HG02970 (cell line): ENCODE data around the gene LRIG1.

Experiments used
- ATAC-seq: cut with Tn5 transposase; IDR thresholded peaks from one replicate; pipeline ENCODE4 v1.9.1; 2021; ENCODE audit warnings: mild to moderate bottlenecking, moderate library complexity, moderate number of reproducible peaks; ENCODE audit not compliant: unreplicated experiment, low FRiP score

The LRIG1 gene, protein sequence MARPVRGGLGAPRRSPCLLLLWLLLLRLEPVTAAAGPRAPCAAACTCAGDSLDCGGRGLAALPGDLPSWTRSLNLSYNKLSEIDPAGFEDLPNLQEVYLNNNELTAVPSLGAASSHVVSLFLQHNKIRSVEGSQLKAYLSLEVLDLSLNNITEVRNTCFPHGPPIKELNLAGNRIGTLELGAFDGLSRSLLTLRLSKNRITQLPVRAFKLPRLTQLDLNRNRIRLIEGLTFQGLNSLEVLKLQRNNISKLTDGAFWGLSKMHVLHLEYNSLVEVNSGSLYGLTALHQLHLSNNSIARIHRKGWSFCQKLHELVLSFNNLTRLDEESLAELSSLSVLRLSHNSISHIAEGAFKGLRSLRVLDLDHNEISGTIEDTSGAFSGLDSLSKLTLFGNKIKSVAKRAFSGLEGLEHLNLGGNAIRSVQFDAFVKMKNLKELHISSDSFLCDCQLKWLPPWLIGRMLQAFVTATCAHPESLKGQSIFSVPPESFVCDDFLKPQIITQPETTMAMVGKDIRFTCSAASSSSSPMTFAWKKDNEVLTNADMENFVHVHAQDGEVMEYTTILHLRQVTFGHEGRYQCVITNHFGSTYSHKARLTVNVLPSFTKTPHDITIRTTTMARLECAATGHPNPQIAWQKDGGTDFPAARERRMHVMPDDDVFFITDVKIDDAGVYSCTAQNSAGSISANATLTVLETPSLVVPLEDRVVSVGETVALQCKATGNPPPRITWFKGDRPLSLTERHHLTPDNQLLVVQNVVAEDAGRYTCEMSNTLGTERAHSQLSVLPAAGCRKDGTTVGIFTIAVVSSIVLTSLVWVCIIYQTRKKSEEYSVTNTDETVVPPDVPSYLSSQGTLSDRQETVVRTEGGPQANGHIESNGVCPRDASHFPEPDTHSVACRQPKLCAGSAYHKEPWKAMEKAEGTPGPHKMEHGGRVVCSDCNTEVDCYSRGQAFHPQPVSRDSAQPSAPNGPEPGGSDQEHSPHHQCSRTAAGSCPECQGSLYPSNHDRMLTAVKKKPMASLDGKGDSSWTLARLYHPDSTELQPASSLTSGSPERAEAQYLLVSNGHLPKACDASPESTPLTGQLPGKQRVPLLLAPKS

DNA sequence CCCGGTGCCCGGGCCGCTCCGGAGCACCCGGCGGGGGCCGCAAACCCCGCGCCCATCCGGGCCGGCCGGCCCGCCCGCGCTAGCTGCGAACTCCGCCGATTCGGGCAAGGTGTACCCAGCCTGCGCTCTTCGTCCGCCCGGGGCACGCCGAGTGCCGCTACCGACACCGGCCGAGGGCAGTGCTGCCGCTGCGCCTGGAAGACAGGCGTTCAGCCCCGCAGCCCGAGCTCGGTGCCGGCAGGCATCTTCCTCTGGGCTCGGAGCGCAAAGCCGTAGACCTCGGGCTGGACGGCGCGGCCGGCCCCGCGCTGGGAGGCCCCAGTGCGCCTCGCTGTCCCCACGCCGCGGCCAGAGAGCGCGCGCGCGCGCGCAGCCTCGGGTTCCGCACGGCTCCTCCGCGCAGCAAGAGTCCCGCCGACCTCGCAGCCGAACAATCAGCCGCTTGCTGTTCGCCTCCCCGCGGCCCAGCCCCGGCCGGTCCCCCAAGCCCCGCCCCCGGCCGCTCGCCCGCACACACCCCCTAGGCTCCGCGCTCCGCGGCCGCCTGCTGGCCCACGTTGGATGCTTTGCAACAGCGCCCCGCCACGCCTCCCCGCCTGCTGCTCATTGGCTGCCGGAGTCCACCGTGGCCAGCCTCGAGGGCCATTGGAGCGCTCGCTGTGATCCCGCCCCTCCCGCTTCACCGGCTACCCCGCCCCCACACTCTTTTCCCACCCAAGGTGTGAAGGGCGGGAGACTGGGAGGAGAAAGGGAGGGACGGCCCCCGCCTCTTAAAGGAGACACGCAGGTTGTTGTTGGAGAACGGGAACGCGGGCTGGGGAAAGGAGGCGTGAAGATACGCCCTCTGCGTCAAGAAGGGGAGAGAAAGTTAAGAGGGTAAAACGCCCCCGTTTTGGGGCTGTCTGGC, at the start of gene LRIG1:
Gene LRIG1 (minus strand): TSS at position 447 of the 907 bp plus-strand sequence. CDS start 615 bp downstream, outside the sequence.
- ATAC-seq = peak; percentile 99

DNA sequence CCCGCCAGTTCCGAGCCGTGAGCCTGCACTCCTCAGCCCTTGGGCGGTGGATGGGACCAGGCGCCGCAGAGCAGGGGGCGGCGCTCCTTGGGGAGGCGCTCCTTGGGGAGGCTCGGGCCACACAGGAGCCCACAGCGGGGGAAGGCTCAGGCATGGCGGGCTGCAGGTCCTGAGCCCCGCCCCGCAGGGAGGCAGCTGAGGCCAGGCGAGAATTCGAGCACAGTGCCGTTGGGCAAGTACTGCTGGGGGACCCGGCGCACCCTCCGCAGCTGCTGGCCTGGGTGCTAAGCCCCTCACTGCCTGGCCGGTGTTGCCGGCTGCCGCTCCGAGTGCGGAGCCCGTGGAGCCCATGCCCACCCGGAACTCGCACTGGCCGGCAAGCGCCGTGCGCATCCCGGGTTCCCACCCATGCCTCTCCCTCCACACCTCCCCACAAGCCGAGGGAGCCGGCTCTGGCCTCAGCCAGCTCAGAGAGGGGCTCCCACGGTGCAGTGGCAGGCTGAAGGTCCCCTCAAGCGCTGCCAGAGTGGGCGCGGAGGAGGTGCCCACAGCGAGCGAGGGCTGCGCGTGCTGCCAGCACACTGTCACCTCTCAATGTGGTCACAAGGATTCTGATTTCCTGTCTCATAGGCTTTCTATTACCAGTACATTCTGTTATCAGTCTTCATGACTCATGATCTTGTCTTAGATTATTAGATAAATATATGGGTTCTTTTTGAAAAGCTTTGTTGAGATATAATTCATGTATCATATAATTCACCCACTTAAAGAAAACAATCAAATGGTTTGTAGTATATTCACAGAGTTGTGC, 44.0 kb upstream of the LRIG1 start:
- no peak for ATAC-seq

DNA sequence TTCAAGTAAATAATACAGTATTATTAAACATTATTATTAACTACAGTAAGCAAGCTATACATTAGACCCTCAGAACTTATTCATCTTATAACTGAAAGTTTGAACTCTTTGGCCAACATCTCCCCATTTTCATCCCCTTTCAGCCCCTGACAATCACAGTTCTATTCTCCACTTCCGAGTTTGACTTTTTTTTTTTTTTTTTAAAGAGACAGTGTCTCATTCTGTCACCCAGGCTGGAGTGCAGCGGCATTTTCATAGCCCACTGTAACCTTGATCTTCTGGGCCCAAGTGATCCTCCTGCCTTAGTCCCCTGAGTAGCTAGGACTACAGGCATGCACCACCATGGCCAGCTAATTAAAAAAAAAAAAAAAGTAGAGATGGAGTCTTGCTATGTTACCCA, 41.3 kb upstream of the LRIG1 start:
- no peak for ATAC-seq

DNA sequence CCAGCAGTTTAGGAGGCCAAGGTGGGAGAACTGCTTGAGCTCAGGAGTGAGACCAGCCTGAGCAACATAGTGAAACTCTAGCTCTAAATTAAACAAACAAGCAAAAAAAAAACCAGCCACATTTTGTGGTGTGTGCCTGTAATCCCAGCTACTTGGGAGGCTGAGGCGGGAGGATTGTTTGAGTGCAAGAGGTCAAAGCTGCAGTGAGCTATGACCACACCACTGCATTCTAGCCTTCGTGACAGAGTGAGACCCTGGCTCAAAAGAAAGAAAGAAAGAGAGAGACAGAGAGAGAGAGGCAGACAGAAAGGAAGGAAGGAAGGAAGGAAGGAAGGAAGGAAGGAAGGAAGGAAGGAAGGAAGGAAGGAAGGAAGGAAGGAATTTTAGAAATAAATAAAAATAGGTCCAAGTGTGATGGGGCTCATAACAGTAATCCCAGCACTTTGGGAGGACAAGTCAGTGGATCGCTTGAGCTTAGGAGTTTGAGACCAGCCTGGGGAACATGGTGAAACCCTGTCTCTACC, 38.7 kb upstream of the LRIG1 start:
- no peak for ATAC-seq

DNA sequence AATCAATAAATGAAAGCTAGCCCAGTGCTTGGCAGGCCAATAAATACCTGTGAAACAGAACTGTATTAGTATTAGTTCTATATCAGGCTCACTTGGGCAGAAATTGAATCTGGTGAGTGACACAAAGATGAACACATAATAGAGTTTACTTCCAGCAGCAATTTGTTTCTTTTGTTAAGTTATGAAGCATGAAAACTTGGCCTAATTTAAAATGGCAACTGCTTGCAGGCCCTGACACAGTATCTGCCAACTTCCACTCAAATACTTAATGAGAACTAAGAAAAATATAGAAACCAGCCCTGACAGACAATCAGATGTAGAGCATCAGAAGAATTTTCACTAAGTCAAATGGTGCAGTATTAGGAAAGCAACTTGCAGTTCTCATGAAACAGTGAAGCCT, 37.6 kb upstream of the LRIG1 start:
- no peak for ATAC-seq

DNA sequence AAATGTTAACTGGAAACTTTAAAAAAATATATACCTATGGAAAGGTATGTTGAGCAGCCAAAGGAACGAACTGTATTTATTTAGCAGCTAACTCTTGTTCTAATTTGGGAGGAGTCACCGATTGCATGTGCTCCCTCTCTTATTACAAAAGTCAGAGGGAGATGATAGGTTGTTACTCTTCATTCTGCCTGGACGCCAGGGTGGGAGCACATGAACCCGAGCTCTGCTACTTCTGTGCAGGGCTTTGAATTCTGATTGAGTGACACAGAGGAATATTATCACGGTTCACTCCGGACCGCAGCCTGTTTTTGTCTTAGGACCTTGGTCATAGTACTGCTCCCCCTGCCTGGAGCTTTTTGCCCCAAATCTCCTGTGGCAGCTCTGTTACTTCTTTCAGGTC, 36.9 kb upstream of the LRIG1 start:
- ATAC-seq = no peak

DNA sequence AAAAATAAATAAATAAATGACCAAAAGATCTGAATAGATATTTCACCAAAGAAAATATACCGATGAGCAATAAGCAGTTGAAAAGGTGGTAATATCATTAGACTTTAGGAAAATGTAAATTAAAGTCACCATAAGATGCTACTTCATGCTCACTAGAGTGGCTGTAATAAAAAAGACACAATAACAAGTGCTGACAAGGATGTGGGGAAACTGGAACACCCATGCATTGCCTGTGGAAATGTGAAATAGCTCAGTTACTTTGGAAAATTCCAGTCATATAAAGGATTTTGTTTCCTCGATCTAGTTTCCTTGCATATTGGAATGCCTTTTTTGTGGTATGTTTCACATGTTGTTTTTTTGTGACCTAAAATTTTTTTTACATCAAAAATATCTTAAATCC, 36.0 kb upstream of the LRIG1 start:
- ATAC-seq = no peak

DNA sequence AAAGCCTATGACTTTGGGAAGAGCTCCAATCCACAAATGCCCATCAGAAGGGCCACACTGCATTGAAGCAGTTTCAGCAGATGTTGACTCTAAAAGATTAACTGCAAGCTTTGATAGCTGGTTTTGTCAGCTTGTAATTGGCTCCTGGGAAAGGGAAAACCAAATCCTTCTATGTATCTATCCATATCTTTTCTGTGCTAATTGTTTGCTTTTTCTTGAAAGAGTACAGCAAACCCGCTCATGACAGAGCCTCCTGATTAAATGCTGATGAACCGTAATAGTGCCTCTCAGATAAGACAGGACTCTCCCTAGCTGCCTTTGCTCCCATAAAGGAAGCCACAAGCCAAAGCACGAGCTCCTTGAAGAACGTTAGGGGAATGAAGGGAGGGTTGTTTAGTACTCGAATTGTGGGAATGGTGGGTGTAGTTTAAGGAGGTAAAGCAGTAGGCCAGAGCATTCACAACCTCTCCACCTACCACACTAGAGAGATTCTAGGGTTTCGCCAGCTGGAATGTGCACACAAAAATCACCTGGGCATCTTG, 33.6 kb upstream of the LRIG1 start:
- ATAC-seq = no peak

DNA sequence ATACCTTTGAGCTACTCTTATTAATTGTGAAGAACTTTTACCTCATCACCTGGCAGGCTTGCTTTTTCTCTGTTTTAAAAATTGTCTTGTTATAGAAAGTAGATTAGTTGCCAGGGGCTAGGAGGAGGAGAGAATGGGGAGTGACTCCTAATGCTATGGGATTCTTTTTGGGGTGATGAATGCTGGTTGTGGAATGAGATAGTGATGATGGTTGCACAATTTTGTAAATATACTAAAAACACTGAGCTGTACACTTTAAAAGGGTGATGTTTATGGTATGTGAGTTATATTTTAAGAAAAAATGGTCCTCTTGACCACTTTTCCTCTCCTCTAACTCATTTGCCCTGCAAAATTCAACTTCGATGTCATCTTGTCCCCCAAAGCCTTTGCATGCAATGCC, 31.8 kb upstream of the LRIG1 start:
- no peak for ATAC-seq

DNA sequence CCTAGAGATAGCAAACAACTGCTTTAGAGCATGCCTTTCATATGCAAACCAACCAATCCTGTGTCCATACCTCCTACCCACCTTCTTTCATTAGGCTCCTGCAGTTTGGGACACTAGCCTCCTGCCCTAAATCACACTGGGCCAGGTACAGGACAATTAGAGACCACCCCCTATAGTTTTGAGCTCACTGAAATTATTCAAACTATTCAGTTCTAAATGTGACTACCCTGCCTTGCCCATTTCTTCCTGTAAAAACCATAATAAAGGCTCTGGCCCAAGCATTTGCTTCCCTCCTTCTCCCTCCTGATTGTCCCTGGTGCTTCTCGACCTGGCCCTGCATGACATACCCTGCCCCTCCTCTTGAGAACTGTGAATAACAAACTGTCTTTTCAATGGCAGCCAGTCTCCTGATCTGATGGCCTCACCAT, 31.4 kb upstream of the LRIG1 start:
- ATAC-seq = no peak

DNA sequence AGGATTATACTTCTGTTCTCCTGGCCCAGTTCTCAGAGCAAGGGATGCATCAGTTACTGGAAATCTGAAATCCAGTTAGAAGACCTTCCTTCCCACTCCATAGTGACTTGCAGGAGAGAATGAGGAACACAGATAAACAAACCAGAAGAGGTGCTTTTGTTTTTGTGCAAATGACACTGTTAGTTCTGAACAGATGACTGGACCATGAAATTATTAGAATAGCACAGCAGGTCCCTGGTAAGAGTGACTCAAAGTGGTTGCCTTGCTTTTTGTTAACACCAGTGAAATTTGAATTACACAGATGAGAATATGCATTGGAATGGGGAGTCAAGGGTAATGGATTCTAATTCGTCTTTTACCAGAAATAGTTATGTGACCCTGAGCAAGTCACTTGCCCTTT, 30.4 kb upstream of the LRIG1 start:
- ATAC-seq = no peak

DNA sequence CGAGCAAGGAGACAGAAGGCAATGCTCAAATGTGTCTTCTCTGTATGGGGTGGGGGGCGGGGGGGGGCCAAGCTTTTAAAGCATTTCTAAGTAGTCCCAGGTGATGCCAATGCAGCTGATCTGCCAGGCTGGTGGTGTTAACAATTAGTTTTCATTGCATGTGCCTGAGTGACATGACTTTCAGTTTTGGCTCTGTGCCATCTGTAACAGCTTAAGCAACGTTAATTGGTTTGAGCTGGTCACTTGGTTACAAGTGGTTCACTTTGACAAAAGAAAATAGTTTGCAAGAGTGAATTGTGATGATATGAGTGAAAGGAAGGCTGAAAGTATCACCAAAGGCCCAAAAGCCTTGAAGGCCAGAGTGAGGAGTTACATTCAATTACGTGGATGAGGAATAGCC, 26.4 kb upstream of the LRIG1 start:
- no peak for ATAC-seq

DNA sequence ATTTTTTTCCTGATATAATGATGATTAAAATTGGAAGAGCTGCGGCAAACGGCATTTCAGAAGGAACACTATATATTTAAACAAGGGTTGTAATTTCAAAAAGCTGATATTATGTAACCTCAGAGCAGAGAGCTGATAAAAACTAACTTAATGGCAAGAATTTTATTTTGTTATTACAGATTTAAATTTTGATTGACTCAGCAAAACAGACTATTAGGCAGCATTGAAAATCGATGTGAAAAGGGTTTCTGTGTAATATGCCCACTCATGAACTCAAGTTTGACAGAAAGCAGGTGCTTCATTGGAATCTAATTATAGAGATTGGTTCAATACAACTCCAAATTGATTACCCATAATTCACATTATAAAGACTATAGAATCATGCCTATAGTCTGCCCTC, 24.9 kb upstream of the LRIG1 start:
- no peak for ATAC-seq

DNA sequence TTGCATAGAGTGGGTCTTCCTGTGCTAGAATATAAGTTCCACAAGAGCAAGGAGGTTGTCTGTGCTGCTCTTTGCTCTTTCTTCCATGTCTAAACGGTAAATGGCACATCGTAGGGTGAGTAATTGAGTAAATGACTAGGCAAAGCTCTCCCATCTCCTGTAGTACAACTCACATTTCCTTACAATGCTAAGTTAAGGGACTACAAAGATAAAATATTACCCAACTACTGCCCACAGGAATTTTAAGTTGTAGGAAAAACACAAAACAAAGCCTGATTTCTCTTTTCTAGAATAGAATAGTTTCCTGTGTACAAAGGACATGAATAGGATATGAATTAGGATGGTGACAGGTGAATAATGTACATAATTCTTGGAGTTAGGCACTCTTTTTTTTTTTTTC, 19.9 kb upstream of the LRIG1 start:
- ATAC-seq = no peak

DNA sequence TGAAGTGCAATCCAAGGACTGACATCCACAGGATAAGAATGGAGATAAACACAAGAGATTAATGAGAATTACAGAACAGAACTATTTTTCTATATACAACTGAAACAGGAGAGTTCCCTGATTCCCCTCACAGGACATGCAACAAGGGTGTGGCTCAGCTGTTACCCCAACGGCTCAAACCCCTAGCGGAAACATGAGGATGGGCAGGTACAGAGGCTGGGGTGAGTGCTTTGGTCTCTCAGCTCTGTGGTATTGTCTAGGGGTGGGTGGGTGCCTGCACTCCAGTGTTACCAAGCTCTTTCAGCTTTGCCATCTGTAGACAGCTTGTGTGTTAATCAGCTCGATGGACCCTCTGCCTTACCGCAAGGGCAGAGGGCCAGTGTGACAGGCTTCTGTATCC, 17.8 kb upstream of the LRIG1 start:
- no peak for ATAC-seq

DNA sequence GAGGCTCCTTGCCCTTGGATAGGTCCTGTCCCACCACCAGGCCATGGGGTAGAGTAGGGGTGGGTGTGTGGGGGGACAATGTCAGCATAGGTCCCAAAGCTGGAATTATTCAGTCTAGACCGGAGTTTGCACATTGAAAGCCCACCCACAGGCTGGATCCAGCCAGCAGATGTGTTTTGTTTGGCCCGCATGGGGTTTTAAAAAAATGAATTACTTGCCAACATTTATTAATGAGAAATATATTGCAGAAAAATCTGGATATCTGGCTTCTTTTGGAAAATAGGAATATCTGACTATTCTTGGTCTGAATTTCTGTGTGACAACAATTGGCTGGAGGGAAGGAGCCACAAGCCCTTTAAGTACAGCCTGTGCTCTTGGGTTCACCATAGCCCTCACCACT, 17.3 kb upstream of the LRIG1 start:
- ATAC-seq = no peak

DNA sequence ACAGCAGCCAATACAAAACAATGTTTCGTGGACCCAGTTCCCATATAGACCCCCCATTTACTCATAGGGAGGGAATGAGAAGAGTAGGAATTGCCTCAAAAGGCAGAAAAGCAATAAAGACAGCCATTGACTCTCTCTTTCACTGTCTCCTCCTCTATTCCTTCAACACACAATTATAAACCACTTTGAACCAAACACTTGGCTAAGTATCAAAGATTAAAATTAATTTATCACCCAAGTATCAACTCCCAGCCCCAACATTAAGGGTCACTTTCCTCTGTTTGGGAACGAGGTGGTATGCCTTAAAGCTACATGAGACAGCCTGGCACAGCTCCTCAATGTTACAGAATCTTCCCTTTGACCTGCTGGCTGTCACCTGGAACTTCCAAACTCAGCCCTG, 16.4 kb upstream of the LRIG1 start:
- no peak for ATAC-seq

DNA sequence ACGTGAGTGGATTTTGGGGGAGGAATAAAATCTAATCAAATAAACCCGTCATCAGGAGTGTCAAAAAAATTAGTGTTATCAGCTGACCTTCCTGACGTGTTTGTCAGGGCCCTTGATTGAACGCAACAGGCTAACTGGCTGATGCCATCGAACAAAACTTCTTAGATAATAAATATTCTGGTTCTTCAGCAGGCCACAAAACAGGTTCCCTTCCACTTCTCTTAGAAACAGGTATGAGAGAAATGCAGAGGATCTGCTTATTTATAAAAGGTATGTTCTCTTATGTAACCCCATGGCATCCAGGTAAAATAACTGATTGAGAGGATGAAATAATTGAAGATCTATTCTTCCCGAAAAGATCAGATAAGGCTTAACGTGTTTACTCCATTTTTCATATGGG, 7.6 kb upstream of the LRIG1 start:
- ATAC-seq = no peak
